ENCODE results near the gene DHPS.
A peak's percentile ranks its signal among the peaks of the same experiment; 100 is the strongest.
"Not testable (repeated sequence)": the region's sequence is repeated elsewhere in the genome, so short reads cannot be mapped to it uniquely, and the experiment has no call there.

DHPS gene
- total RNA-seq = 0.28 to 3.7 (median 1.3) reads per million in 17 experiments

GRCh38 chr19:12681074-12681987, at the start of gene DHPS:
TSS of gene DHPS (minus strand) at chr19:12681880. CDS start at chr19:12681766, 114 bp downstream.
- DNase-seq = peak; percentile 96 to 99 (median 98)

DNA sequence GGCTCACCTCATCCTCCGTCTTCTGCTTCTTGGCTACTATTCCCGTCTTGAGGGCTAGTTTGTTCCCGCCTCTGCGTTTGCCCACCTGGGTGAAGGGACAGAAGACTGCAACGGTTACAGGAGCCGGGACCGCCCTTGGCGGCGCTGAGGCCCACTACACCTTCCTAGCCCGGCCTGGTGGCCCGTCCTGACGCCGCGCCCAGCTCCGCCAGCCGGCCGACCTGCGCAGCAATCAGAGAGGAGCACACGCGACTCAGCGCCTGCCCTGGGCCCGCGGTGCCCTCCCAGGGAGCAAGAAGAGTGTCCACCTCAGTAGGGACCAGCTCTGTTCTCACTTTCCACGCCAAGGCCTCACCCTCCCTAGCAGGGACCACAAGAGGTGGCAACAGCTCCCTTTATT, 49.7 kb upstream of the DHPS start:
- no peak for DNase-seq

DNA sequence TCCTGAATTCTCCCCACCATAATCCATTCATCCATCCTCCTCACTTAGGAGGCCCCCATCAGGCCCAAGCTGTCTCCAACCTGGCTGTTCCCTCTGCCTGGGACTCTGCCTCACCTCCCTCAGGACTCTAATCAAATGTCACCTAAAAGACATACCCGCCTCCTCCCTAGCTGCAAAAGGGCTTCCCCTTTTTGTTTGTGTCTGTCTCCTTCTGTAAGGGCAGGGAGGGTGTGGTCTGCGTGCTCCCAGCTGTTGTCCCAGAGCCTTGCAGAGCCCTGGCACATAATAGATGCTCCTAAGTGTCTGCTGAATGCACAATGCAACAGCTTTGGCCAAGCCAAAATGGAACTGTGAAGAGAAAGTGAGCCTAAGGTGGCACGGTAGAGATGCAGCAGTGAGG, 48.4 kb upstream of the DHPS start:
- DNase-seq = peak in 3 of 4 experiments; percentile 27 to 48 (median 40)

- DNase-seq = no peak
Observed at GRCh38 chr19:12727745-12728433, 46.2 kb upstream of the DHPS start.

DNA sequence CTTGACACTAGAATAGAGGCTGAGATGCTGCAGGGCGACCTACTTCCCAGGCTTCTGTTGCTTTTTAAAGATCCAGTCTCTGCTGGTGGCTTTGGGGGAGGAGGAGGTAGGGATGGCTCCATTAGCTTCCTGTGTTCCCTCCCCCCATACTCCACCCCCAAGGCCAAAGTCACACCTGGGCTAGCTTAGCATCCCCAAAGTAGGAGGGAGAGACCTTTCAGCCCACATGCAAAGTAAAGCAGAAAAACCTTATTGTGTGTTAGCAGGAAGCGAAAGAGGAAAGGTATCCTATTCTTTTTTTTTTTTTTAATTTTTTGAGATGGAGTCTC, 45.3 kb upstream of the DHPS start:
- DNase-seq = no peak

GRCh38 chr19:12725612-12726011, 43.9 kb upstream of the DHPS start:
- DNase-seq = not testable (repeated sequence)

- DNase-seq = peak; percentile 57 to 72 (median 64)
Observed at GRCh38 chr19:12723641-12724426, 42.2 kb upstream of the DHPS start, which contains the start of gene TNPO2. TSS of gene TNPO2 (minus strand) at chr19:12723932. CDS start at chr19:12720977, 2,955 bp downstream.

- DNase-seq = no peak
Observed at GRCh38 chr19:12723381-12723640, 41.6 kb upstream of the DHPS start.

DNA sequence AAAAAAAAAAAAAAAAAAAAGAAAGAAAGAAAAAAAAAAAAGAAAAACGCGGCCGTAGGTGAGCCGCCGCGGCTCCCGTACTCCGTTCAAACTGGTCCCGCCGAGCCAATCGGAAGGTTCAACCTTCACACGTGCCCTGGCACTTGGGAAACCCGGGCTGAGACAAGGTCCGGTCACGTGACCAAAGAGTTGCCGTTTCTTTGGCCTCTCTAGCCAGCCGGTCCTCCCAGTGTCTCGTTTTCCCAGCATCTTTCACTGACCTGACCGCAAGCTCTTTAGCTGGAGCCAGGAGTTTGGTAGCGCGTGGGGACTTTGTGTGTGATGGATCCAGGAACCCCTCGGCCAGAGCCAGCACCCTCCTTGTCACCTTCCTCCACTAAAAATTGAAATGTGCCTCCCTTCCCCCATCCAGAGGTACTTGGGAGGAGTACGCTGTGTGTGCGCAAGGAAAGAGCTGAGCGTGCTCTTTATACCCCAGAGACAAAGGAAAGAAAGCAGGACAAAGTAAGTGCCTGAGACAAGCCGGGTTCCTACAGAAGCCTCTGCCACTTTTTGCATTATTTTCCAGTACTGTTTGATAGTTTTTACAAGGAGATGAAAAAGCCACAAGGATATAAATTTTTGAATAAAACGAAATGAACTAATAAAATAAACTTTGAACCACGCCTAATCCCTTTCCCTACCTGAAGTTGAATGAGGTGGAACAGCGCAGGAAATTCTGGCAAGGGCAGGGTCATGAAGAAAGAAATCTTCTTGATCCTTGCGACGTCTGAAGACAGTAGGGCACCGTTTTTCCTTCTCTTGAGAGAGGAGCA, 41.1 kb upstream of the DHPS start:
- peak; percentile 98 to 100 (median 99) for DNase-seq

- peak; percentile 48 to 77 (median 64) for DNase-seq
Observed at GRCh38 chr19:12721656-12722565, 40.2 kb upstream of the DHPS start.

GRCh38 chr19:12720851-12721655, 39.4 kb upstream of the DHPS start:
- DNase-seq = peak in 2 of 4 experiments; percentile 17 to 39

- no peak for DNase-seq
Observed at GRCh38 chr19:12720296-12720695, 38.6 kb upstream of the DHPS start.

DNA sequence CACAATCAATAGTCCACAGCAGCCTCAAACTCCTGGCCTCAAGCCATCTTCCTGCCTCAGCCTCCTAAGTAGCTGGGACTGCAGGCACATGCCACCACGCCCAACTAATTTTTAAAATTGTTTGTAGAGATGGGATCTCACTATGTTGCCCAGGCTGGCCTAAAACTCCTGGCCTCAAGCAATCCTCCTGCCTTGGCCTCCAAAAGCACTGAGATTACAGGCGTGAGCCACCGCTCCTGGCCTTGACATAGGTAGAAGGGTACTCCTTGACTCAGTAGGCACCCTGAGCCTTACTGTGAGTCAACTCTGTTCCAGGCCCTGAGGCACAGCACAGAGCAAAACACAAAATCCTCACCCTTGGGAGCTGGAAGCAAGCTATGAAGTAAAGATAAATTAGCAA, 34.2 kb upstream of the DHPS start:
- no peak for DNase-seq

DNA sequence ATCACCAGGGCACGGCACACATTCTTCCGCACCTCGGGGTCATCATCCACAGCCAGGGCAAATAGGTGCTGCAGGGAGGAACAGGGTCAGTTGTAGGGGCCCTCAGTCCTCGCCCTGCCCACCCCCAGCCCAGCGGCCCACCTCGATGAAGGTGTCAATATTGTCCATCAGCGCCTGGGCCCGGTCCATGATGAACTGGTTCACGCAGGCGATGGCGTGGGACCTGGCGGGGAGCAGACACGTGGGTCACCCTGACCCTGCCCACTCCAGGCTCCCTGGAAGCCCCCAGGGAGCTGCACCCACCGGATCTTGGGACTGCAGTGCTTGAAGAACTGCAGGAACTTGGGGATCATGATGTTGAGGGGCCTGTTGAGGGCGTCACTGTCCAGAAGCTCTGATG, 33.4 kb upstream of the DHPS start:
- no peak for DNase-seq

DNA sequence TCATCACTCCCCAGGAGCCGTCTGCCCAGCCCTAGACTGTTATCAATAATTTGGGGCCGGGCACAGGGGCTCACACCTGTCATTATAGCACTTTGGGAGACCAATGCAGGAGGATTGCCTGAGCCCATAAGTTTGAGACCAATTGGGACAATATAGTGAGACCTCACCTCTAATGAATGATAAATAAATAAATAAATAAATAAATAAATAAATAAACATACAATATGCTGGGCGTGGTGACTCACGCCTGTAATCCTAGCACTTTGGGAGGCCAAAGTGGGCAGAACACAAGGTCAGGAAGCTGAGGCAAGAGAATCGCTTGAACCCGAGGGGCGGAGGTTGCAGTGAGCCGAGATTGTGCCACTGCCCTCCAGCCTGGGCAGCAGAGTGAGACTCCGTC, 31.6 kb upstream of the DHPS start:
- DNase-seq = not testable (repeated sequence)

DNA sequence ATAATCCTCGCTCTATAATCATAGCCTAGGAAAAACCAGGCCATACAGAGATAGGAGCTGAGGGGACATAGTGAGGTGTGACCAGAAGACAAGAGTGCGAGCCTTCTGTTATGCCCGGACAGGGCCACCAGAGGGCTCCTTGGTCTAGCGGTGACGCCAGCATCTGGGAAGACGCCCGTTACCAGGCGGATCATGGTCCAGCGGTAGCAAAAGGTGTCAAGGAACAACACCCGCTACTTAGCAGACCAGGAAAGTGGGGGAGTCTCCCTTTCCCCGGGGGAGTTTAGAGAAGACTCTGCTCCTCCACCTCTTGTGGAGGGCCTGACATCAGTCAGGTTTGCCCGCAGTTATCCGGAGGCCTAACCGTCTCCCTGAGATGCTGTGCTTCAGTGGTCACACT, 30.4 kb upstream of the DHPS start:
- not testable (repeated sequence) for DNase-seq

GRCh38 chr19:12711187-12711586, 29.5 kb upstream of the DHPS start:
- no peak for DNase-seq

- no peak for DNase-seq
Observed at GRCh38 chr19:12708641-12709040, 27.0 kb upstream of the DHPS start.

GRCh38 chr19:12706332-12706718, 24.6 kb upstream of the DHPS start:
- DNase-seq = no peak

- DNase-seq = no peak
Observed at GRCh38 chr19:12705654-12706331, 24.1 kb upstream of the DHPS start.

All from suppressor macrophage (primary cell).